HL-60 (cell line): Measurements from ENCODE around the gene A3GALT2.

Source experiments
- CTCF ChIP-seq: IDR thresholded peaks from one replicate; pipeline ENCODE4 v1.5.1; 2011; ENCODE audit warnings: low read length, control low read depth, inconsistent platforms; ENCODE audit not compliant: insufficient read depth
- POLR2AphosphoS5 ChIP-seq: IDR thresholded peaks from 2 replicates; pipeline ENCODE4 v1.6.1; 2012; ENCODE audit warnings: low read depth
- SPI1 ChIP-seq: IDR thresholded peaks from 2 replicates; pipeline ENCODE4 v1.6.1; 2012; ENCODE audit warnings: low read depth, mild to moderate bottlenecking, borderline replicate concordance
- TF ChIP-seq, protein P1 (sequence below): IDR thresholded peaks from 2 replicates; pipeline ENCODE4 v1.6.1; 2012; ENCODE audit warnings: low read depth; ENCODE audit not compliant: insufficient replicate concordance

DNA sequence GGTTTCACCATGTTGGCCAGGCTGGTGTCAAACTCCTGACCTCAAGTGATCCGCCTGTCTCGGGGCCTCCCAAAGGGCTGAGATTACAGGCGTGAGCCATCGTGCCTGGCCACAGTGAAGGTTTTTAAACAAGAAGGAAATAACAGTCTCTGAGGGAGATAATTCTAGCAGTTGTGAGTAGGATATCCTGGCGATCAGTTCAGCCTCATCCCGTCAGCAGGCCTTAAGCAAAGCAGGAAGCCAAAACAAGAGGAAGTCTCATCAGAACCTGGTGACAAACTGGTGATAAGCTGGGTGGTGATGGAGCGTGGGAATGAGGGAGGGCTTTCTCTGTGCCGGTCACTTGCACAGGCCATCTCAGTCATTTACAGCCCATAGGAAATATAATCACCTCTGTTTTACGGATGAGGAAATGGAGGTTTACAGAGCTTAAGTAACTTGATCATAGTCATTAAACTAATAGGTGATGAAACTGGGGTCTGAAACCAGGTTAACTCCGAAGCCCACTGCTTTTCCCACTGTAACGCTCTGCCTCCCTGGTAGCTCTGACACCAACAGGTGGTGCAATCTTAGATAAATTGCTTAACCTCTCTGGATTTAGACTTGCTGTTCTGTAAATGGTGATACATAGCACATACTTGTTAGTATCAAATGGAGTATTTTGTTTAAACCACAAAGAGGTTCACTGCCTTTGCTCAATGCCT, 40.8 kb upstream of the A3GALT2 start:
- TF ChIP-seq, protein P1, sequence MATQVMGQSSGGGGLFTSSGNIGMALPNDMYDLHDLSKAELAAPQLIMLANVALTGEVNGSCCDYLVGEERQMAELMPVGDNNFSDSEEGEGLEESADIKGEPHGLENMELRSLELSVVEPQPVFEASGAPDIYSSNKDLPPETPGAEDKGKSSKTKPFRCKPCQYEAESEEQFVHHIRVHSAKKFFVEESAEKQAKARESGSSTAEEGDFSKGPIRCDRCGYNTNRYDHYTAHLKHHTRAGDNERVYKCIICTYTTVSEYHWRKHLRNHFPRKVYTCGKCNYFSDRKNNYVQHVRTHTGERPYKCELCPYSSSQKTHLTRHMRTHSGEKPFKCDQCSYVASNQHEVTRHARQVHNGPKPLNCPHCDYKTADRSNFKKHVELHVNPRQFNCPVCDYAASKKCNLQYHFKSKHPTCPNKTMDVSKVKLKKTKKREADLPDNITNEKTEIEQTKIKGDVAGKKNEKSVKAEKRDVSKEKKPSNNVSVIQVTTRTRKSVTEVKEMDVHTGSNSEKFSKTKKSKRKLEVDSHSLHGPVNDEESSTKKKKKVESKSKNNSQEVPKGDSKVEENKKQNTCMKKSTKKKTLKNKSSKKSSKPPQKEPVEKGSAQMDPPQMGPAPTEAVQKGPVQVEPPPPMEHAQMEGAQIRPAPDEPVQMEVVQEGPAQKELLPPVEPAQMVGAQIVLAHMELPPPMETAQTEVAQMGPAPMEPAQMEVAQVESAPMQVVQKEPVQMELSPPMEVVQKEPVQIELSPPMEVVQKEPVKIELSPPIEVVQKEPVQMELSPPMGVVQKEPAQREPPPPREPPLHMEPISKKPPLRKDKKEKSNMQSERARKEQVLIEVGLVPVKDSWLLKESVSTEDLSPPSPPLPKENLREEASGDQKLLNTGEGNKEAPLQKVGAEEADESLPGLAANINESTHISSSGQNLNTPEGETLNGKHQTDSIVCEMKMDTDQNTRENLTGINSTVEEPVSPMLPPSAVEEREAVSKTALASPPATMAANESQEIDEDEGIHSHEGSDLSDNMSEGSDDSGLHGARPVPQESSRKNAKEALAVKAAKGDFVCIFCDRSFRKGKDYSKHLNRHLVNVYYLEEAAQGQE = no peak
- TF ChIP-seq CTCF = no peak
- no peak for TF ChIP-seq POLR2AphosphoS5
- no peak; the same call in 1 of the 2 replicates for TF ChIP-seq SPI1
